OCI-LY1 (cell line): ENCODE data around the gene CNPY2.

Source experiments
- EZH2 ChIP-seq: fragments of 200-600 bp; sonication (generic), shearing (Covaris generic); IDR thresholded peaks from 2 replicates; pipeline ENCODE4 v1.8.0; 2017; ENCODE audit warnings: borderline replicate concordance, mixed run types, mild to moderate bottlenecking, antibody characterized with exemption, low read length, moderate library complexity, mixed read lengths
- TF ChIP-seq, protein P1 (sequence below): fragments of 200-600 bp; sonication (generic), shearing (Covaris generic); IDR thresholded peaks from 2 replicates; pipeline ENCODE4 v1.5.1; 2017; ENCODE audit warnings: mild to moderate bottlenecking, antibody characterized with exemption, low read length, moderate library complexity, mixed read lengths

DNA sequence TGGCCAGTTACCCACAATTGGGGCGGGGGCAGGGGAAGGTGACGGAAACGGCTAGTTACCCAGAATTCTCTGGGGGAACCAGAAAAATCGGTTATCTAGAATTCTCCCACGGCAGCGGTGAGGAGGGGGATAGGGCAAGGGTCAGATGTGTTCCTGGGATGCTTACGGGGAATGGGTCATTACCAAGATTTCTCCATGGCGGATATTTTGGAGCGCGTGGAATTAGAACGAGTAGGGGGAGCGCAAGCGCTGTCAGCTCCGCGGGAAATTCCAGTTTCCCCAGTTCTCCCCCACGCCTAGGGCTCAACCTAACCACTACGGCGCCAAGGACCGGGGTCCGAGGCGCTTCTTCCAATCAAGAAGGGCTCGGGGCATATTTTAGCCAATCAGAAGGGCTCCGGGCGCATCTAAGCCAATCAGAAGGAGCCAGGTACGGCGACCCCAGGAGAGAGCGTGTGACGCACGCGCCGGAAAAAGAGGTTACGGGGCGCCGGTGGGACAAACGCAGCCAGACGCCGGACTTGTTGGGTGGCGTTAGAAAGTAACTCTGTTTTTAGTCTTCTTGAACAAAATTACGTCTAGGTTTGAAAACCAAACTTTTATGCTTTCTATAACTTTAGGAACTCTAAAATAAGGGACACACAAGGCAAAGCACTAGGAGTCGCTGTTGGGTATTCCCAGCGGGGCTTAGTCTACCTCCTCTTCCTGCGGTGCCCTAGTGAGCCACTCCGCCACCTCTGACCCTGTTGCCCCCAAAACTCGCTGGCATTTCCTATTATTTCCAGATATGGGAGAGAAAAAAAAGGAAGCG, 18.1 kb upstream of the CNPY2 start, which contains the start of gene PAN2:
- TF ChIP-seq, protein P1, sequence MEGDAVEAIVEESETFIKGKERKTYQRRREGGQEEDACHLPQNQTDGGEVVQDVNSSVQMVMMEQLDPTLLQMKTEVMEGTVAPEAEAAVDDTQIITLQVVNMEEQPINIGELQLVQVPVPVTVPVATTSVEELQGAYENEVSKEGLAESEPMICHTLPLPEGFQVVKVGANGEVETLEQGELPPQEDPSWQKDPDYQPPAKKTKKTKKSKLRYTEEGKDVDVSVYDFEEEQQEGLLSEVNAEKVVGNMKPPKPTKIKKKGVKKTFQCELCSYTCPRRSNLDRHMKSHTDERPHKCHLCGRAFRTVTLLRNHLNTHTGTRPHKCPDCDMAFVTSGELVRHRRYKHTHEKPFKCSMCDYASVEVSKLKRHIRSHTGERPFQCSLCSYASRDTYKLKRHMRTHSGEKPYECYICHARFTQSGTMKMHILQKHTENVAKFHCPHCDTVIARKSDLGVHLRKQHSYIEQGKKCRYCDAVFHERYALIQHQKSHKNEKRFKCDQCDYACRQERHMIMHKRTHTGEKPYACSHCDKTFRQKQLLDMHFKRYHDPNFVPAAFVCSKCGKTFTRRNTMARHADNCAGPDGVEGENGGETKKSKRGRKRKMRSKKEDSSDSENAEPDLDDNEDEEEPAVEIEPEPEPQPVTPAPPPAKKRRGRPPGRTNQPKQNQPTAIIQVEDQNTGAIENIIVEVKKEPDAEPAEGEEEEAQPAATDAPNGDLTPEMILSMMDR: peak; percentile 62
- no peak for TF ChIP-seq EZH2
